Thoracic aorta (tissue), 2 donors: ENCODE data around the gene EGFL6. TPM values are rescaled to one million over a fixed set of nuclear protein-coding genes. Genes with fewer than 3 reads are reported as not detected.

ENCODE experiments used
- ATAC-seq: fragments of 150-250 bp; one replicate; pipeline ENCODE4 v1.8.0; 2017; ENCODE audit warnings: low read depth; ENCODE audit not compliant: insufficient number of reproducible peaks, low FRiP score
- DNase-seq: peaks from one replicate; pipeline ENCODE4 v3.0.0-alpha.2; 2020; ENCODE audit warnings: low spot score
- H3K27ac ChIP-seq, 2 donors: fragments of 200-600 bp; sonication (generic); 1 replicate in 1 of 2; 2 replicates in 1 of 2; pipeline ENCODE4 v1.5.1; 2016; ENCODE audit warnings: mild to moderate bottlenecking in 2 of 2, moderate library complexity in 2 of 2
- H3K27me3 ChIP-seq: fragments of 200-600 bp; sonication (generic); replicated peaks from 2 replicates; pipeline ENCODE4 v1.6.0; 2016; ENCODE audit warnings: mild to moderate bottlenecking; ENCODE audit not compliant: insufficient read depth
- H3K36me3 ChIP-seq: fragments of 200-600 bp; sonication (generic); one replicate; pipeline ENCODE4 v1.5.1; 2016
- H3K4me1 ChIP-seq, 2 donors: fragments of 200-600 bp; sonication (generic); 1 replicate in 1 of 2; 2 replicates in 1 of 2; pipeline versions ENCODE4 v1.5.1 to v1.6.0; 2016; ENCODE audit warnings: low read depth in 2 of 2, mild to moderate bottlenecking in 1 of 2; ENCODE audit not compliant: control insufficient read depth in 1 of 2
- H3K4me3 ChIP-seq: fragments of 200-600 bp; sonication (generic); 2 replicates; pipeline ENCODE4 v1.5.1; 2016; ENCODE audit warnings: mild to moderate bottlenecking
- H3K9me3 ChIP-seq: fragments of 200-600 bp; sonication (generic); 2 replicates; pipeline ENCODE4 v1.5.1; 2016
- total RNA-seq, 2 donors: library from RNA; depleted of rRNA; stranded (reverse); fragments of >200 nt; gene quantifications; one replicate each; pipeline versions ENCODE4 v1.1.0 to v1.2.3, GENCODE V29; 2016
- TF ChIP-seq, protein P1 (sequence below): fragments of 200-600 bp; sonication (generic); IDR thresholded peaks from one replicate; pipeline ENCODE4 v1.5.1; 2019; ENCODE audit warnings: antibody characterized with exemption

Gene EGFL6
- total RNA-seq, 2 donors from 2014 or later: not detected

DNA sequence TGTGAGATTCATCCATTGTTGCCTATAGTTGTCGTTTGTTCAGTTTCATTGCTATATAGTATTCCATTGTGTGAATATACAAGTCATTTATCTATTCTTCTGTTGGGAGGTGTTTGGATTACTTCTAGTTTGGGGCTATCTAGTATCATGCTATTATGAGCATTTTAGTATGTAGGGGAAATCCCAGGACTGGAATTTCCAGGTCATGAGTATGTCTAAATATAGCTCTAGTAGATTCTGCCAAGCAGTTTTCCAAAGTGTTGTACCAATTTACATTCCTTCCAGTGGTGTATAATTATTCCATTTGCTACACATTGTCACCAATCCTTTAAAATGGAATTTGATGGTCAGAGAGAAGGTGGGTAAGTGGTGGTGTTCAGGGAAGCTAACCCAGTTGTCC, 30.1 kb downstream of the EGFL6 start:
- Histone ChIP-seq H3K27ac (no peak overlapping the region), H3K4me3 (no peak overlapping the region), H3K27me3 (no peaks in the 10 kb centered on the region), H3K9me3 (no peaks in the 10 kb centered on the region), H3K4me1 (peaks cover 0 to 9% of the 10 kb centered on the region in 2 donors), H3K36me3 (no peaks in the 10 kb centered on the region)
- ATAC-seq (no peak), DNase-seq (no peak)
- TF ChIP-seq, protein P1, sequence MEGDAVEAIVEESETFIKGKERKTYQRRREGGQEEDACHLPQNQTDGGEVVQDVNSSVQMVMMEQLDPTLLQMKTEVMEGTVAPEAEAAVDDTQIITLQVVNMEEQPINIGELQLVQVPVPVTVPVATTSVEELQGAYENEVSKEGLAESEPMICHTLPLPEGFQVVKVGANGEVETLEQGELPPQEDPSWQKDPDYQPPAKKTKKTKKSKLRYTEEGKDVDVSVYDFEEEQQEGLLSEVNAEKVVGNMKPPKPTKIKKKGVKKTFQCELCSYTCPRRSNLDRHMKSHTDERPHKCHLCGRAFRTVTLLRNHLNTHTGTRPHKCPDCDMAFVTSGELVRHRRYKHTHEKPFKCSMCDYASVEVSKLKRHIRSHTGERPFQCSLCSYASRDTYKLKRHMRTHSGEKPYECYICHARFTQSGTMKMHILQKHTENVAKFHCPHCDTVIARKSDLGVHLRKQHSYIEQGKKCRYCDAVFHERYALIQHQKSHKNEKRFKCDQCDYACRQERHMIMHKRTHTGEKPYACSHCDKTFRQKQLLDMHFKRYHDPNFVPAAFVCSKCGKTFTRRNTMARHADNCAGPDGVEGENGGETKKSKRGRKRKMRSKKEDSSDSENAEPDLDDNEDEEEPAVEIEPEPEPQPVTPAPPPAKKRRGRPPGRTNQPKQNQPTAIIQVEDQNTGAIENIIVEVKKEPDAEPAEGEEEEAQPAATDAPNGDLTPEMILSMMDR: no peak

DNA sequence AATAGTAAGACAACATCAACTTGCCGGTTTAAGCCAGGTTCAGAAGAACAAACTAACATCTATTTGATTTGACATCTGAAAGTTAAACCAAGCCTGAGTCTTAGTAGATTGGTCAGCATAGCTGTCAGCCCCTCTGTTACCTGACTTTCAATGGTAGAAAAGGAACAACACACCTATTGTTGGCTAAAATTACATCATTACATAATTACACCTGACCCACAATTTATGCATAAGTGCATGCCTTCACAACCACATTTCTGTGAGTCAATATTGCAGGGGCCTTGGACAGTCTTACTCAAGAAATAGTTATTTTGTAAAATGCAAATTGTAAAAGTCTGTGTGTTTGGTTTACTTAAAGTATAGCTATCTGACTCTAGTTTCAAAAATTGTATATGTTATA, 36.2 kb downstream of the EGFL6 start:
- Histone ChIP-seq H3K4me1 (no peaks in the 10 kb centered on the region), H3K27me3 (no peaks in the 10 kb centered on the region), H3K36me3 (no peaks in the 10 kb centered on the region), H3K9me3 (no peaks in the 10 kb centered on the region), H3K27ac (no peak overlapping the region), H3K4me3 (no peak overlapping the region)
- TF ChIP-seq, protein P1: no peak
- no peak for DNase-seq
- ATAC-seq: no peak

DNA sequence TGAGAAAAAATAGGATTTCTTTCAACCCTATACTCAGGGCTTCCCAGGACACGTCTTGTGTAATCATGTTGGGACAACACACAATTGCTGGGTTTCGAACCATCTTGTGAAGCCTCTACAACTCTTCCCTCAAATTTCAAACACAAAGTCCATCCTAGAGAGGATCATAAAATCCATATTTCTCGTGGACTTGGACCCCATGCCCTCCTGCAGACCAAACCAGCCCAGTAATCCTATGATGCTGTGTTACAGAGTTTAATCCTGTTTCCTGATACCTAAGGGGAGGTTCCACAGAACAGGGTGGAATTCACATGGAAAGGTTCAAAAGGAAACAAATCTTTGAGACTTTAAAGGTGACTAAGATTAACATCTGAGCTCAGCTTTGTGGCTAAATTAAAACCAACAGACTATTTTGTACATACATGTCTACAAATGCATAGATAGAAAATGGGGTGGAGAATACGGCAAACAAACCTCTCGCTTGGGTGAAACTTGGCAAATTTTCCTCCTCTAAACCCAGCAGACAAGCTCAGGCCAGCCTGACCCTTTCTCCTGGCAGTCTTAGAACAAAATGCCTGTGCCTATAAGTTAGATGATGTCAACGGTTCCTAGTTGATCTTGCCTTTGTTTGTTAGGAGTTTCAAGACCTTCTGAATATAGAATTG, 38.1 kb downstream of the EGFL6 start:
- no peaks in the 10 kb centered on the region for H3K27me3 ChIP-seq
- DNase-seq (no peak), ATAC-seq (no peak)
- H3K4me1 ChIP-seq: no peaks in the 10 kb centered on the region
- H3K27ac ChIP-seq: no peak overlapping the region
- no peaks in the 10 kb centered on the region for H3K36me3 ChIP-seq
- H3K4me3 ChIP-seq: no peak overlapping the region
- TF ChIP-seq, protein P1: no peak
- H3K9me3 ChIP-seq: no peaks in the 10 kb centered on the region

DNA sequence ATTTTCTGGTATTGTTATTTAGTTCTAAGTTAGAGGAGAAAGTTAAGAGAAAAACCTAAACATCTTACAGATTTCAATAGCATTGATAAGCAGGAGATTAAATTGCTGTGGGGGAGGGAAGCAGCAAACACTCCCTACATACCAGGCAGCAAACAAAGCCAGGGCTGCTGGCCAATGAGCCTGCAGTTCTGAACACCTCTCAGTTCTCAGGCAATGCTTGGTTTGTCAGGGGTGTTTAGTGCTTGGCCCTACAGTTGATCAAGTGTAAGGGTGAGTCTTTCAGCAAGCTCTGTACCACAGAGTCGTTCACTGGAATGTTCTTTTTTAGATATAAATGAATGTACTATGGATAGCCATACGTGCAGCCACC, 38.6 kb downstream of the EGFL6 start:
- no peaks in the 10 kb centered on the region for H3K9me3 ChIP-seq
- no peak for DNase-seq
- no peaks in the 10 kb centered on the region for H3K27me3 ChIP-seq
- no peak overlapping the region for H3K27ac ChIP-seq
- no peaks in the 10 kb centered on the region for H3K4me1 ChIP-seq
- TF ChIP-seq, protein P1: no peak
- no peak for ATAC-seq
- H3K36me3 ChIP-seq: no peaks in the 10 kb centered on the region
- no peak overlapping the region for H3K4me3 ChIP-seq

DNA sequence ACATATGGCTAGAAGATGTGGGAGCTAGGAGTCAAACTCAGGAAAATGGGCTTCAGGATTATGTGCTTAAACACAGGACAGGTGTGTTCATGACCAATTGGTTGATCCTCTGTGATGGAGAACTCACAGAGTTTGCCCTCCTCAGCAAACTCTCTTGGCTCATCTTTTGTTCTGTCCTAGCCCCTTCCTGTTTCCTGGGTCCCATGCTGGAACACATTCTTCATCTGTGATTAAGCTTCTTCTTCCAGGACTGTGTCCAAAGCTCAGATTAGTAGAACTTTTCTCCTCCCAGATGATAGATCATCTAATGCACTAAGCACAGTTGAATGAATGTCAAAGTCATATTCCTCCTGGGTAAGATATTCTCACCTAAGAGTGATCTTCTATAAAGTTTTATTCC, 44.8 kb downstream of the EGFL6 start:
- H3K36me3 ChIP-seq: no peaks in the 10 kb centered on the region
- TF ChIP-seq, protein P1: no peak
- H3K27ac ChIP-seq: no peak overlapping the region
- H3K4me1 ChIP-seq: no peaks in the 10 kb centered on the region
- H3K27me3 ChIP-seq: no peaks in the 10 kb centered on the region
- H3K9me3 ChIP-seq: no peaks in the 10 kb centered on the region
- DNase-seq (no peak), ATAC-seq (no peak)
- H3K4me3 ChIP-seq: no peak overlapping the region
